HepG2 (cell line): Measurements from ENCODE around the gene OSBPL10. TPM values are rescaled to one million over a fixed set of nuclear protein-coding genes. Genes with fewer than 3 reads are reported as not detected.

Experiments
- ATAC-seq: fragments of 200-7000 bp; cut with Tn5 transposase; 3 replicates; pipeline ENCODE4 v1.9.1; 2020; ENCODE audit warnings: mild to moderate bottlenecking, moderate library complexity
- BruUV-seq: library from RNA; stranded (reverse); fragments of 400-500 nt; replicated peaks from 2 replicates; lab custom pipeline; 2021; lab: Mats Ljungman, UMichigan
- CTCF ChIA-PET: fragments of 300-600 bp; formaldehyde crosslinking; extraction: SDS; loops from one replicate; lab custom pipeline; 2021; ENCODE audit warnings: low total read pairs, inconsistent platforms, low intra/inter-chr PET ratio; lab: Yijun Ruan, JAX
- POLR2A ChIA-PET: fragments of 350-600 bp; sonication (Branson Sonifier 250); formaldehyde crosslinking; loops from one replicate; lab custom pipeline; 2020; ENCODE audit warnings: antibody characterized with exemption, inconsistent platforms; lab: Yijun Ruan, JAX
- DNase-seq: peaks from one replicate; pipeline ENCODE4 v3.0.0-alpha.2; 2015; ENCODE audit warnings: low spot score
- FAIRE-seq: peaks from 3 replicates; lab custom pipeline; 2011; peaks lifted over from hg19 to GRCh38; lab: Jason Lieb, UNC
- H2AFZ ChIP-seq: one replicate; pipeline ENCODE4 v1.6.1; 2011; ENCODE audit warnings: low read length, inconsistent platforms
- H3K27ac ChIP-seq: fragments of 300-600 bp; 3 replicates; pipeline ENCODE4 v1.8.0; 2011; ENCODE audit warnings: mixed run types, mild to moderate bottlenecking, mixed read lengths, low read length, inconsistent platforms; ENCODE audit not compliant: insufficient read depth; ENCODE audit errors: extremely low read length
- H3K27me3 ChIP-seq, 2 experiments: fragments of 200-600 bp in 1 of 2; 2 replicates in 1 of 2; 3 replicates in 1 of 2; pipeline versions ENCODE4 v1.6.0 to v1.8.0; 2011; ENCODE audit warnings: low read length in 2 of 2, mild to moderate bottlenecking in 2 of 2, moderate library complexity in 2 of 2, inconsistent platforms in 1 of 2; ENCODE audit not compliant: insufficient read depth in 2 of 2, control insufficient read depth in 1 of 2
- H3K36me3 ChIP-seq, 2 experiments: fragments of 200-600 bp in 1 of 2; replicated peaks in 1 of 2; 2 replicates in 1 of 2; 3 replicates in 1 of 2; pipeline versions ENCODE4 v1.5.1 to v1.8.0; 2011; ENCODE audit warnings: low read length in 2 of 2, inconsistent platforms in 1 of 2; ENCODE audit not compliant: insufficient read depth in 2 of 2, control insufficient read depth in 1 of 2
- H3K4me1 ChIP-seq: 2 replicates; pipeline ENCODE4 v1.5.1; 2012; ENCODE audit warnings: low read length, inconsistent platforms; ENCODE audit not compliant: insufficient read depth
- H3K4me2 ChIP-seq: 2 replicates; pipeline ENCODE4 v1.6.0; 2011; ENCODE audit warnings: low read depth, low read length, inconsistent platforms
- H3K4me3 ChIP-seq, 3 experiments: fragments of 200-600 bp in 1 of 3; sonication (generic), shearing (Covaris generic) in 1 of 3; replicated peaks in 1 of 3; 2 replicates each; pipeline ENCODE4 v1.5.1; 2011 to 2016; ENCODE audit warnings: low read length in 3 of 3, inconsistent platforms in 2 of 3, low read depth in 2 of 3, mild to moderate bottlenecking in 2 of 3, control low read depth in 1 of 3, mixed read lengths in 1 of 3; ENCODE audit not compliant: insufficient read depth in 1 of 3
- H3K79me2 ChIP-seq: one replicate; pipeline ENCODE4 v1.6.1; 2011; ENCODE audit warnings: low read length, inconsistent platforms; ENCODE audit not compliant: insufficient read depth
- H3K9ac ChIP-seq: 2 replicates; pipeline ENCODE4 v1.6.0; 2011; ENCODE audit warnings: mild to moderate bottlenecking, low read depth, low read length, inconsistent platforms; ENCODE audit not compliant: insufficient read depth
- H3K9me3 ChIP-seq: 2 replicates; pipeline ENCODE4 v1.5.1; 2012; ENCODE audit warnings: mild to moderate bottlenecking, low read length
- H4K20me1 ChIP-seq: 2 replicates; pipeline ENCODE4 v1.6.0; 2011; ENCODE audit warnings: inconsistent platforms, mild to moderate bottlenecking, low read length, moderate library complexity; ENCODE audit not compliant: insufficient read depth
- GABPA ChIP-seq, 2 experiments: IDR thresholded peaks; 2 replicates each; pipeline ENCODE4 v1.6.1; 2011 to 2016; ENCODE audit warnings: low read depth in 2 of 2, low read length in 1 of 2, missing biosample characterization in 1 of 2, missing genetic modification characterization in 1 of 2
- ISX ChIP-seq: sonication (generic); formaldehyde crosslinking; conservative IDR thresholded peaks from 2 replicates; pipeline ENCODE4 v1.5.0; 2020; ENCODE audit warnings: missing genetic modification reagents
- KLF6 ChIP-seq: IDR thresholded peaks from 2 replicates; pipeline ENCODE4 v1.8.0; 2016; ENCODE audit warnings: missing biosample characterization, missing genetic modification reagents
- NR2C2 ChIP-seq: sonication (generic); formaldehyde crosslinking; IDR thresholded peaks from 2 replicates; pipeline ENCODE4 v1.4.0; 2020; ENCODE audit warnings: missing genetic modification reagents, mild to moderate bottlenecking, moderate library complexity, borderline replicate concordance
- RAD51 ChIP-seq: fragments of 450-650 bp; IDR thresholded peaks from 2 replicates; pipeline ENCODE4 v1.6.1; 2016; ENCODE audit warnings: borderline replicate concordance
- WGBS: methylation state at CpG from one replicate; pipeline ENCODE4 v1.1.6; 2017; ENCODE audit warnings: low lambda C conversion rate; 5-methylcytosine and 5-hydroxymethylcytosine counted together
- in situ Hi-C: cut with HindIII; loops from 2 replicates; pipeline ENCODE4 v1.10.0; 2017; ENCODE audit warnings: low pct_unique_long_range_greater_than_20kb; ENCODE audit not compliant: extremely low pct_ligation_motif_present
- intact Hi-C: fragments of 100-400 bp; cut with micrococcal nuclease; formaldehyde crosslinking; loops from one replicate; pipeline ENCODE4 v1.10.0; 2022; ENCODE audit not compliant: unreplicated experiment
- polyA plus RNA-seq, 8 experiments: library from polyadenylated mRNA; depleted of rRNA in 3 of 8; stranded (reverse) in 7 of 8; unstranded in 1 of 8; fragments of >200 nt; fragmentation: Illumina TruSeq in 4 of 8; extraction: Trizol in 4 of 8; gene quantifications; 2 replicates each; pipeline versions ENCODE4 v1.2.1 to v1.2.3, GENCODE V29; 2011 to 2016; ENCODE audit warnings: low read depth in 4 of 8, missing spikeins in 1 of 8, mixed read lengths in 1 of 8; ENCODE audit not compliant: insufficient read depth in 1 of 8
- total RNA-seq, 5 experiments: library from RNA; depleted of rRNA; stranded (reverse); fragments of >200 nt; fragmentation: Illumina TruSeq; extraction: Trizol; gene quantifications; 2 replicates each; pipeline ENCODE4 v1.2.3, GENCODE V29; 2016; ENCODE audit warnings: low read depth in 1 of 5

The OSBPL10 gene
- total and polyA plus RNA-seq, 2 of the 13 experiments (the other 11 are each of a cell fraction or from before 2014, with no cell fraction given): 10.3 to 28.6 TPM

- intact Hi-C loops: loop anchor here (5.0 kb wide), 1 partner anchor 57 kb away; no protein-coding TSS in a partner anchor
Observed at GRCh38 chr3:31973837-31974236, 7.2 kb downstream of the OSBPL10 start.

GRCh38 chr3:31973081-31973480 lies 8.0 kb downstream of the OSBPL10 start:
- POLR2A ChIA-PET: no interaction called here
- intact Hi-C loops: loop anchor here (5.0 kb wide), 1 partner anchor 56 kb away; no protein-coding TSS in a partner anchor
- 97% methylated on average over 4 of the region's 4 CpGs for WGBS
- TF ChIP-seq ISX (CRISPR knock-in tag): no peak
- no peak overlapping the region for H3K4me3 ChIP-seq
- 0 out of 5 replicates have a peak, but pooled peaks cover 0 to 1% of the 10 kb centered on the region in 2 experiments for H3K36me3 ChIP-seq
- H4K20me1 ChIP-seq: no peaks in the 10 kb centered on the region
- H3K4me2 ChIP-seq: no peak overlapping the region
- H3K27ac ChIP-seq: no peak overlapping the region
- H3K9me3 ChIP-seq: no peaks in the 10 kb centered on the region
- DNase-seq (no peak), ATAC-seq (no peak), FAIRE-seq (no peak)
- no peaks in the 10 kb centered on the region for H3K27me3 ChIP-seq
- no TSS peak for BruUV-seq
- H3K9ac ChIP-seq: no peak overlapping the region
- H3K4me1 ChIP-seq: peaks cover 100% of the 10 kb centered on the region
- in situ Hi-C loops: no loop called here
- no peak overlapping the region for H2AFZ ChIP-seq
- H3K79me2 ChIP-seq: peaks cover 86% of the 10 kb centered on the region
- CTCF ChIA-PET: no interaction called here

More at GRCh38 chr3:31973837-31974236, 7.2 kb downstream of the OSBPL10 start:
- Histone ChIP-seq H3K9ac (no peak overlapping the region), H3K36me3 (0 out of 5 replicates have a peak, but pooled peaks cover 0 to 2% of the 10 kb centered on the region in 2 experiments), H3K79me2 (peaks cover 90% of the 10 kb centered on the region), H2AFZ (no peak overlapping the region), H3K27ac (peak overlapping the region; percentile 29)
- in situ Hi-C loops: no loop called here
- BruUV-seq: no TSS peak
- CTCF ChIA-PET: no interaction called here
- no peak for FAIRE-seq
- no peak for TF ChIP-seq GABPA (IDR thresholded peaks at IDR 0.05; ENCODE audit: low read depth, low read length)
- no peak for TF ChIP-seq GABPA (CRISPR knock-in tag; IDR thresholded peaks at IDR 0.05; ENCODE audit: low read depth)
- TF ChIP-seq NR2C2: no peak
- no peak for TF ChIP-seq KLF6 (CRISPR knock-in tag)
- TF ChIP-seq RAD51: no peak
- TF ChIP-seq, all 625 proteins: peak for 0
- ATAC-seq (no peak), DNase-seq (no peak)
- 95% methylated on average over 5 of the region's 5 CpGs for WGBS
- Histone ChIP-seq H3K27me3 (no peaks in the 10 kb centered on the region), H3K9me3 (no peaks in the 10 kb centered on the region), H3K4me3 (no peak overlapping the region), H3K4me1 (peaks cover 100% of the 10 kb centered on the region), H3K4me2 (peak overlapping the region; percentile 37; the same call in 1 of the 2 replicates), H4K20me1 (no peaks in the 10 kb centered on the region)
- POLR2A ChIA-PET: no interaction called here
